H54 (cell line): Measurements from ENCODE around the gene EPN2.

Experiments
- DNase-seq: peaks from one replicate; pipeline ENCODE4 v3.0.0; 2011; ENCODE audit warnings: low spot score, mixed read lengths; ENCODE audit not compliant: insufficient read length
- FAIRE-seq: peaks from 3 replicates; lab custom pipeline; 2011; peaks lifted over from hg19 to GRCh38; lab: Jason Lieb, UNC
- POLR2A ChIP-seq: IDR thresholded peaks from 2 replicates; pipeline ENCODE4 v1.6.1; 2011; ENCODE audit warnings: low read depth, mild to moderate bottlenecking, low read length

The EPN2 gene

GRCh38 chr17:19328441-19329061 is 91.4 kb downstream of the EPN2 start:
- DNase-seq: no peak
- no peak for FAIRE-seq
- no peak for TF ChIP-seq POLR2A

DNA sequence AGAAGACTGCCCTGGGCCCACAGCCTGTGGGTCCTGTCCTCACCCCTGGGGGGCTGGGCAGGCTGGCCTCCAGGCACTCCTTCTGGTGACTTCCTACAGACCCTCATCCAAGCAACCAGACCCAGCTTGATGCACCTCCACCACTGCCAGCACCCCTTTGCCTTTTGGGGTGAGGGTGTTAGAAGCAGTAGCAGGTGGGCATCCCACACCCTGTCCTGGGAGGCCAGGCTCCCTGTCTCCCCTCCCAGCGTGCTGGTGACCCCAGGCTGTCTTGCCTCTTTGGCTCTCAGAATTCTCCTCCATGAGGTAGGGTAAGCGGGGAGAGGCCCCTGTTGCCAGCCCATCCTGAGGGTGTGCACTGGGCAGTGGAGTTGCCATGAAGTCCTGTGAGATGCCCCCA is 92.0 kb downstream of the EPN2 start:
- no peak for TF ChIP-seq POLR2A
- FAIRE-seq (no peak), DNase-seq (no peak)

DNA sequence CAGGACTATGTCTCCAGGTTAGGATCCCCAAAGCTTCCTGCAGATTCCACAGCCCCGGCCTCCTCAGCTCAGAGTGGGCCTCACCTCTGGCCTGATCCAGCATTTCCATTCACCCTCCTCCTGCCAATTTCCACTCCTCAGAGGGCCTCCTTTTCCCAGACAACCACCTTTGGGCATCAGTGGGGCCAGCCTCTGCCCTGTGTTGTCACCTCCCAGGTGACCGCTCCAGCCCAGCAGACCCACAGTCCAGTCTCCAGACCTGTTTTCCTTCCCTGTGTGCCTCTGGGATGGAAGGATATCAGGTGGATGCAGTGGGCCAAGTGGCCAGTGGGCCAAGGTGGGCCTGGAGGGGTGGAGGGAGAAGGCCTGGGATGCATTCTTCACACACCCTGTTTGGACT is 92.7 kb downstream of the EPN2 start:
- FAIRE-seq (no peak), DNase-seq (no peak)
- TF ChIP-seq POLR2A: no peak

- FAIRE-seq (no peak), DNase-seq (no peak)
- TF ChIP-seq POLR2A: no peak
These were observed 93.1 kb downstream of the EPN2 start for GRCh38 chr17:19330271-19330670.

- DNase-seq (peak; percentile 82), FAIRE-seq (peak; percentile 60)
- TF ChIP-seq POLR2A: no peak
These were observed 94.0 kb downstream of the EPN2 start for GRCh38 chr17:19331134-19331533.

DNA sequence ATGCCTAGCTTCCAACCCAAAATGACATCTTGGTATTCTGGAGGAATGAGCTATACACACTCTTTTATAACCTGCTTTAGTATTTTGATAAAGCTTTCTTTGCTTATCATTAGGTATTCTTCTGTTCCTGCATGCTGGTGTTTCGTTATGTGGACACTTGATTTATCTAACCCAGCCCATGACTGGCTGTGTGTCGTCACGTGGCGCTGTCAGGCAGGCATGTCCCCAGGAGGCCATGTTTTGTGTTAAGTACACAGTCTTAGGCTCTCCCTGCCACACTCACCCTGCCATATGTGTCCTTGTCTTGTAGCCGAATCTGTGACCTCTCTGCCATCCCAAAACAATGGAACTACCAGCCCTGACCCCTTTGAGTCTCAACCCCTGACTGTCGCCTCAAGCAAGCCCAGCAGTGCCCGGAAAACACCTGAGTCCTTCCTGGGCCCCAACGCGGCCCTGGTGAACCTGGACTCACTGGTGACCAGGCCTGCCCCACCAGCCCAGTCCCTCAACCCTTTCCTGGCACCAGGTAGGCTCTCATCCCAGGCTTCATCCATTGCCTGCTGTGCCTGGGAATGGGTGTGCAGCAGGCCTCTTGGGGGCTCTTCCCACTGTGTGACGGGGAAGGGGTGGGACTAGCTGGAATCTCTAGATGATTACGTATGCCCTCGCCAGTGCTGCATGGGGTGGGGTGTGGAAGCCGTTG is 94.5 kb downstream of the EPN2 start:
- no peak for TF ChIP-seq POLR2A
- no peak for DNase-seq
- no peak for FAIRE-seq

DNA sequence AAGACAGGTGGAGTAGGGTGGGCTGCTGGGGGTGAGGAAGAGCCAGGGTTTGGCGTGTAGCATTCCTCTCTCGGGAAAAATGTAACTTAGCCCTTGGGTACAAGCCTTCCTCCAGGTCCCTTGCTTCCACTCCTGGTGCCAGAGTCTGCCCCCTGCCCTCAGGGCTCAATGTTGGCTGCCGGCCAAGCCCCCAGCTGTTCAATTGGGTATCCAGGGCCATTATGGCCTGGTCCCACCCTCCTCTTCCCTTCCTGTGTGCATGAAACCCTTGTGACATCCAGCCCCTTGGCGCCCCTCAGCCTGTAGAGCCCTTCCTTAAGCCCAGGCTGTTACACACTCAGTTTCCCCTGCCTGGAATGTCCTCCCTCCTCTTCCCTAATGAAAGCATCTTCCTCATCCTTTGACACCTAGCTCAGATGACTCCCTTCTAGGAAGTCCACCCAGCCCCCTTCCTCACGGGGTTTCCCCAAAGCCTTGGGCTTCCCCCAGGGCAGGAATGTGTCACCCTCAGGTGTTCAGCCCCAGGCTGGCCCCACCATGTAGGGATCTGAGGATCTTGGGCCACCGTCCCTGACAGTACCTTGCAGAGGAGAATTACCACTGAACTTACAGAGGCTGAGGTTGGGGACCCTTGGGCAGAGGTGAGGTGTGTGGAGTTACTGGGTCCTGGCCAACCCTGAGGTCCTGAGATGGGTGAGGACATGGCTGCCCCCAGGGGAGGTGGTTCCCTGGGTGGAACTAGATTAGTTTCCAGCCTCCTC is 95.4 kb downstream of the EPN2 start:
- DNase-seq (no peak), FAIRE-seq (no peak)
- no peak for TF ChIP-seq POLR2A

DNA sequence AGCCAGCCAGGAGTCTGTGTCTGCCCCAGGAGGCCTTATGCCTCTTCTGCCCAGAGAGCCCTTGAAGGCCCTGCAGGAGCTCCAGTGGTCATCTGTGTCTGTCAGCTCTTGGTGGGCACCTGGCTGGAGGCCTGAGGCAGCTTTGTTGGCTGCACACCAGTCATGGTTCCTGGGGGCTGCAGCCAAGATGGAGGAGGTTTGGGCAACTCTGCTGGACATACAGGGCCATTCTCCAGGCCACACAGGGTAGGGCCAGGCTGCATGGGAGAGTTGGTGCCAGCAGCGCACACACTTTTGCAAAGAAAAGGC is 95.9 kb downstream of the EPN2 start:
- no peak for TF ChIP-seq POLR2A
- no peak for FAIRE-seq
- no peak for DNase-seq

DNA sequence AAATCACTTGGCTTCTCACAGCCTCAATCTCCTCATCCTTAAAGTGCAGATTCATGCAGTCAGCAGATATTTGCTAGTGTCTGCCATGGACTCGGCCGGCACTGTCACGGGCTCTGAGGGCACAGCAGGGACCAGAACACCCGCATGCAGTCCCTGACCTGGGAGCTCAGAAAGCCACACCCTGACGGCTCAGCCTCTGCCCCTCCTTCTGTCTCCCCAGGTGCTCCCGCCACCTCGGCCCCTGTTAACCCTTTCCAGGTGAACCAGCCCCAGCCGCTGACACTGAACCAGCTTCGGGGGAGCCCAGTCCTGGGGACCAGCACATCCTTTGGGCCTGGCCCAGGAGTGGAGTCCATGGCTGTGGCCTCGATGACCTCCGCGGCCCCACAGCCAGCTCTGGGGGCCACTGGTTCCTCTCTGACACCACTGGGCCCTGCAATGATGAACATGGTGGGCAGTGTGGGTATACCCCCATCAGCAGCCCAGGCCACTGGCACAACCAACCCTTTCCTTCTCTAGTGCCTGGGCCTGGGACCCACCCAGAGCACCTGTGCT is 96.6 kb downstream of the EPN2 start:
- DNase-seq (no peak), FAIRE-seq (no peak)
- no peak for TF ChIP-seq POLR2A

DNA sequence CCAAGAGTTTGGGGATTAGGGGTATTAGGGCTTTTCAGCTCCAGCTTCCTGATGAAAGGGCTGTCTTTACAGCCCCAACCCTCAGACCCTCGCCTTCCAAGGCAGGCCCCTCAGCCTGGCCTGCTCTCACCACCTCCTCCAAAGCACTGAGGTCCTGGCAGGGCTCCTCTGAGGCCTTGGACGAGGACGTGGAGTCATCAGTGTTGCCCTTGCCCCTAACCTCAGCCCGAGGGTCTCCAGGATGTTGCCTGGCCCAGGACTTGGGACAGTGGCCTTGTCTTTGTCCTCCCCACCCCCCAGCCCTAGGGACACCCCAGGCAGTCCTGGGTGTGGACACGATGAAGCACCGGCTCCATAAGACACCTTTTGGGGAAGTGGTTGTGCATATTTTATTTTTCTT is 97.2 kb downstream of the EPN2 start:
- FAIRE-seq (no peak), DNase-seq (no peak)
- no peak for TF ChIP-seq POLR2A

DNA sequence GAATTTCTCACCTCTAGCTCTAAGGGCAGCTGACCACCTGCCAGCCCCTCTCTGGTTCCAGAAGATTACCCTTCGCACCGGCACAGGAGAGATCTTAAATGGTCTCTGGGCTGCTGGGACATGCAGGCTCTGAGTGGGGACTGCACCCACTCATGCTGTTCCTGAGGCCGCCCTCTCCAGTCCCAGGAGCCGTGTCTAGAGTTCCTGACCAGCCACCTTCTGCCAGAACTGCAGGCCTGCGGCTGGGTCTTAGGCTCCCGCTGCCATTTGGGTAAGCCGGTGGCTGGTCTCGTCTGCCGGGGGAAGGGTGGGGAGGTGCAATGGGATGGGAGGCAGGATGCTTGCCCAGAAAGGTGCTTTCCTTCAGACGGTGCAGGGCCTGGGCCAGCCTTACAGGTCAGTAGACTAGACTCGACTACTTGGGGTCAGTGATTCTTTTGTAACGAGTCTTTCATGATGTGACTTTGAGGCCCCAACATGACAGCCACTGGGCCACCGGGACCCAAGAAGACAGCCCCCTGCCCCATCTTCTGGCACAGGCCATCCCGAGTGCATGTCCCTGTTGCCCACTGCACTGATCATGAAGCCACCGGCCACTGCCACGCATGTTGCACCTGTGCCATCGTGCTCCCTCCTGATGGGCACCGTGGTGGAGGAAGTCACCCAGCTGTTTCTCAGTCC is 98.9 kb downstream of the EPN2 start:
- no peak for FAIRE-seq
- TF ChIP-seq POLR2A: no peak

GRCh38 chr17:19336938-19337711 is 100.0 kb downstream of the EPN2 start:
- no peak for TF ChIP-seq POLR2A
- no peak for FAIRE-seq
- no peak for DNase-seq

More for the DNA sequence above, 98.9 kb downstream of the EPN2 start:
- no peak for DNase-seq

- FAIRE-seq (no peak), DNase-seq (no peak)
- no peak for TF ChIP-seq POLR2A
These were observed 100.5 kb downstream of the EPN2 start for GRCh38 chr17:19337712-19338023.
